Mesenchymal stem cell (in vitro differentiated cells and primary cell): ENCODE results near the gene CYBA.

ENCODE experiments used
- DNase-seq: peaks from one replicate; pipeline ENCODE4 v3.0.0-alpha.2; 2013
- H2AFZ ChIP-seq: one replicate; pipeline ENCODE4 v1.6.1; 2013; ENCODE audit warnings: low read depth, mild to moderate bottlenecking, control low read depth, inconsistent platforms, low read length, moderate library complexity
- H2AK5ac ChIP-seq: 2 replicates; pipeline ENCODE4 v1.6.1; 2013; ENCODE audit warnings: low read length, moderate library complexity, mild to moderate bottlenecking, inconsistent platforms; ENCODE audit not compliant: severe bottlenecking
- H2BK120ac ChIP-seq: one replicate; pipeline ENCODE4 v1.6.1; 2013; ENCODE audit warnings: low read depth, mild to moderate bottlenecking, inconsistent platforms, low read length, moderate library complexity
- H2BK12ac ChIP-seq, 2 experiments: one replicate each; pipeline ENCODE4 v1.6.1; 2013; ENCODE audit warnings: inconsistent platforms in 2 of 2, low read length in 2 of 2, mild to moderate bottlenecking in 2 of 2, moderate library complexity in 2 of 2, control low read depth in 1 of 2
- H2BK15ac ChIP-seq: one replicate; pipeline ENCODE4 v1.6.1; 2013; ENCODE audit warnings: mild to moderate bottlenecking, low read depth, inconsistent platforms; ENCODE audit not compliant: poor library complexity, severe bottlenecking
- H2BK5ac ChIP-seq: 2 replicates; pipeline ENCODE4 v1.6.1; 2013; ENCODE audit warnings: low read depth, mild to moderate bottlenecking, low read length, control low read depth, inconsistent platforms; ENCODE audit not compliant: poor library complexity, severe bottlenecking
- H3K14ac ChIP-seq, 2 experiments: one replicate each; pipeline ENCODE4 v1.6.1; 2013; ENCODE audit warnings: inconsistent platforms in 2 of 2, low read length in 2 of 2, control low read depth in 1 of 2, mild to moderate bottlenecking in 1 of 2, moderate library complexity in 1 of 2
- H3K18ac ChIP-seq, 2 experiments: one replicate each; pipeline ENCODE4 v1.6.1; 2013; ENCODE audit warnings: inconsistent platforms in 2 of 2, low read length in 2 of 2, control low read depth in 1 of 2, low read depth in 1 of 2, mild to moderate bottlenecking in 1 of 2
- H3K23ac ChIP-seq, 2 experiments: one replicate each; pipeline ENCODE4 v1.6.1; 2013; ENCODE audit warnings: inconsistent platforms in 2 of 2, low read length in 2 of 2, mild to moderate bottlenecking in 2 of 2, moderate library complexity in 2 of 2, control low read depth in 1 of 2
- H3K27ac ChIP-seq: 2 replicates; pipeline ENCODE4 v1.5.1; 2013; ENCODE audit warnings: mild to moderate bottlenecking, moderate library complexity, low read length, control low read depth, inconsistent platforms; ENCODE audit not compliant: poor library complexity, severe bottlenecking
- H3K27me3 ChIP-seq, 2 experiments: 2 replicates each; pipeline versions ENCODE4 v1.6.1 to v1.7.0; 2013; ENCODE audit warnings: low read length in 2 of 2, mild to moderate bottlenecking in 2 of 2, moderate library complexity in 2 of 2, control low read depth in 1 of 2, inconsistent platforms in 1 of 2; ENCODE audit not compliant: control insufficient read depth in 1 of 2, insufficient read depth in 1 of 2
- H3K36me3 ChIP-seq, 2 experiments: 2 replicates each; pipeline versions ENCODE4 v1.6.1 to v1.7.0; 2013; ENCODE audit warnings: low read length in 2 of 2, control low read depth in 1 of 2, inconsistent platforms in 1 of 2, low read depth in 1 of 2, mild to moderate bottlenecking in 1 of 2; ENCODE audit not compliant: insufficient read depth in 2 of 2, control insufficient read depth in 1 of 2
- H3K4ac ChIP-seq, 2 experiments: one replicate each; pipeline ENCODE4 v1.6.1; 2013; ENCODE audit warnings: inconsistent platforms in 2 of 2, low read length in 2 of 2, mild to moderate bottlenecking in 2 of 2, moderate library complexity in 2 of 2, control low read depth in 1 of 2, low read depth in 1 of 2
- H3K4me1 ChIP-seq: 2 replicates; pipeline ENCODE4 v1.6.1; 2013; ENCODE audit warnings: low read depth, low read length, control low read depth; ENCODE audit not compliant: control insufficient read depth, insufficient read depth
- H3K4me2 ChIP-seq: 2 replicates; pipeline ENCODE4 v1.6.1; 2013; ENCODE audit warnings: low read length, mild to moderate bottlenecking, inconsistent platforms; ENCODE audit not compliant: poor library complexity, severe bottlenecking
- H3K4me3 ChIP-seq, 2 experiments: 2 replicates each; pipeline versions ENCODE4 v1.5.1 to v1.7.0; 2013; ENCODE audit warnings: low read length in 2 of 2, mild to moderate bottlenecking in 2 of 2, control low read depth in 1 of 2, low read depth in 1 of 2; ENCODE audit not compliant: insufficient read depth in 1 of 2
- H3K79me1 ChIP-seq: replicated peaks from 2 replicates; pipeline ENCODE4 v1.6.1; 2013; ENCODE audit warnings: mild to moderate bottlenecking, control low read depth, low read length, inconsistent platforms; ENCODE audit not compliant: poor library complexity, severe bottlenecking
- H3K9ac ChIP-seq: 2 replicates; pipeline ENCODE4 v1.7.0; 2013; ENCODE audit warnings: mild to moderate bottlenecking, low read length, moderate library complexity
- H3K9me3 ChIP-seq: 2 replicates; pipeline ENCODE4 v1.7.0; 2013; ENCODE audit warnings: mild to moderate bottlenecking, low read length; ENCODE audit not compliant: control insufficient read depth
- H4K8ac ChIP-seq: one replicate; pipeline ENCODE4 v1.6.1; 2013; ENCODE audit warnings: inconsistent platforms, mild to moderate bottlenecking, low read length, moderate library complexity
- H4K91ac ChIP-seq: one replicate; pipeline ENCODE4 v1.6.1; 2013; ENCODE audit warnings: mild to moderate bottlenecking, low read length, inconsistent platforms
- WGBS: methylation state at CpG from one replicate; pipeline ENCODE4 v1.1.7; 2013; ENCODE audit warnings: mixed read lengths; 5-methylcytosine and 5-hydroxymethylcytosine counted together

Gene CYBA

GRCh38 chr16:88686062-88686438 lies 35.2 kb upstream of the CYBA start:
- Histone ChIP-seq H2BK15ac (no peak overlapping the region), H4K8ac (no peak overlapping the region), H3K4me1 (peaks cover 31% of the 10 kb centered on the region), H3K79me1 (no peaks in the 10 kb centered on the region), H3K23ac (no peak overlapping the region), H3K4ac (no peak overlapping the region), H2BK5ac (peak overlapping the region; percentile 33), H2BK120ac (no peak overlapping the region), H2AFZ (peak overlapping the region; percentile 18), H3K9ac (no peak overlapping the region), H3K14ac (no peak overlapping the region), H3K18ac (no peak overlapping the region), H2AK5ac (no peak overlapping the region), H2BK12ac (peak overlapping the region in 1 of 2 experiments; percentile 16), H3K4me2 (peak overlapping the region; percentile 93), H4K91ac (no peak overlapping the region), H3K27ac (no peak overlapping the region), H3K9me3 (no peaks in the 10 kb centered on the region), H3K27me3 (peaks cover 68 to 80% of the 10 kb centered on the region in 2 experiments), H3K36me3 (peaks cover 0 to 6% of the 10 kb centered on the region in 2 experiments), H3K4me3 (peak overlapping the region; percentile 50 to 73)
- peak; percentile 10 for DNase-seq
- 3% methylated on average over 23 of the region's 25 CpGs for WGBS

- no peaks in the 10 kb centered on the region for H3K79me1 ChIP-seq
- H2BK15ac ChIP-seq, result no peak overlapping the region
- WGBS, result 16% methylated on average over 20 of the region's 33 CpGs
- H3K18ac ChIP-seq, result no peak overlapping the region
- no peak overlapping the region for H3K27ac ChIP-seq
- H2AFZ ChIP-seq, result no peak overlapping the region
- H4K91ac ChIP-seq, result peak overlapping the region; percentile 49
- no peak overlapping the region for H3K4ac ChIP-seq
- no peak overlapping the region for H2AK5ac ChIP-seq
- H3K9me3 ChIP-seq, result no peaks in the 10 kb centered on the region
- H4K8ac ChIP-seq, result peak overlapping the region; percentile 12
- H3K4me2 ChIP-seq, result peak overlapping the region; percentile 93
- H2BK120ac ChIP-seq, result no peak overlapping the region
- H3K4me3 ChIP-seq, result peak overlapping the region in 1 of 2 experiments; percentile 73
- H3K36me3 ChIP-seq, result peaks cover 0 to 5% of the 10 kb centered on the region in 2 experiments
- no peak overlapping the region for H2BK5ac ChIP-seq
- H3K9ac ChIP-seq, result no peak overlapping the region
- peak; percentile 70 for DNase-seq
- peak overlapping the region in 1 of 2 experiments; percentile 44 for H3K14ac ChIP-seq
- H3K4me1 ChIP-seq, result peaks cover 32% of the 10 kb centered on the region
- no peak overlapping the region for H2BK12ac ChIP-seq
- H3K23ac ChIP-seq, result peak overlapping the region in 1 of 2 experiments; percentile 16
- peaks cover 67 to 80% of the 10 kb centered on the region in 2 experiments for H3K27me3 ChIP-seq
Measured at GRCh38 chr16:88685156-88686061, 34.6 kb upstream of the CYBA start.

- peak overlapping the region in 1 of 2 experiments; percentile 56 for H3K23ac ChIP-seq
- H4K91ac ChIP-seq, result no peak overlapping the region
- H4K8ac ChIP-seq, result peak overlapping the region; percentile 12
- no peak overlapping the region for H2BK15ac ChIP-seq
- H3K79me1 ChIP-seq, result no peaks in the 10 kb centered on the region
- 75% methylated on average over 15 of the region's 15 CpGs for WGBS
- peaks cover 32% of the 10 kb centered on the region for H3K4me1 ChIP-seq
- peaks cover 0 to 5% of the 10 kb centered on the region in 2 experiments for H3K36me3 ChIP-seq
- no peak for DNase-seq
- no peak overlapping the region for H2BK12ac ChIP-seq
- no peak overlapping the region for H3K4me2 ChIP-seq
- no peak overlapping the region for H3K9ac ChIP-seq
- no peak overlapping the region for H2AFZ ChIP-seq
- no peak overlapping the region for H3K14ac ChIP-seq
- peaks cover 61 to 76% of the 10 kb centered on the region in 2 experiments for H3K27me3 ChIP-seq
- H3K27ac ChIP-seq, result no peak overlapping the region
- no peak overlapping the region for H3K18ac ChIP-seq
- H3K4ac ChIP-seq, result no peak overlapping the region
- H3K9me3 ChIP-seq, result no peaks in the 10 kb centered on the region
- H2BK120ac ChIP-seq, result no peak overlapping the region
- H3K4me3 ChIP-seq, result no peak overlapping the region
- H2BK5ac ChIP-seq, result no peak overlapping the region
- no peak overlapping the region for H2AK5ac ChIP-seq
Measured at GRCh38 chr16:88684569-88685155, 33.8 kb upstream of the CYBA start.
